OCI-LY7 (cell line): ENCODE results near the gene SUPT5H.

Experiments used
- CTCF ChIP-seq: fragments of 200-600 bp; sonication (generic); conservative IDR thresholded peaks from 2 replicates; pipeline ENCODE4 v1.5.1; 2014; ENCODE audit warnings: mild to moderate bottlenecking, antibody characterized with exemption, low read length, moderate library complexity, mixed read lengths
- EZH2phosphoT487 ChIP-seq: fragments of 200-600 bp; sonication (generic); IDR thresholded peaks from 2 replicates; pipeline ENCODE4 v1.6.1; 2018; ENCODE audit warnings: low read depth, borderline replicate concordance, mild to moderate bottlenecking, mixed run types, antibody characterized with exemption, low read length, moderate library complexity, mixed read lengths

GRCh38 chr19:39401549-39402345 lies 43.6 kb upstream of the SUPT5H start:
- TF ChIP-seq CTCF (no peak), EZH2phosphoT487 (no peak)
